Measurements from ENCODE around the gene NRL.

NRL gene

DNA sequence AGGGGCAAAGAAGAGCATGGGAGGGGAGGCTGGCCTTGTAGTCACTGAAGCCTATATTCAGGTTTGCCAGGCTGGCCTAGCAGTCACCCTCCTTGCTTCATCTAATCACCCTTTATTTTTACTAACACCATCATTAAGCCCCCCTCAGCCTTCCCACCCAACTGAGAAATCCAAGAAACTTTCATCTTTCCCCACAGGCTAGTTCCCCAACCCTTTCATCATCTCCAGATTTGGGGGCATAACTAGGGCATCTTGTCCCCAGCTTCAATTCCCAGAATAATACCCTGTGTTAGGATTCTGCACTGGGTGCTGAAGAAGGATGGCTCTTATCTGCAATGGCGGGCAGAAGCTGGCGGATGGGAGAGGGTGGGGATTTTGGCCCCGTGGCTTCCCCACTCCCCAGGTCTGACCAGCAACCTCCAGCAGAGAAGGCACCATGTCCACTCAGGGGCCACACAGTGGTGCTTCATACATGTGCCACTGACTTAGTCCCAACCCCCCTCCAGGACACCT is 13.7 kb downstream of the NRL start:
- Histone ChIP-seq H3K79me2 (peaks cover 18% of the 10 kb centered on the region), H3K4me3 (ENCODE audit: low read depth, low read length) (no peak overlapping the region), H3K9ac (no peak overlapping the region), H3K36me3 (ENCODE audit: control insufficient read depth, insufficient read depth, low read length) (no peaks in the 10 kb centered on the region), H2AFZ (no peak overlapping the region), H3K4me2 (ENCODE audit: low read length) (no peak overlapping the region), H3K27ac (no peak overlapping the region), H3K27me3 (ENCODE audit: control insufficient read depth, insufficient read depth, low read length) (no peaks in the 10 kb centered on the region), H3K9me3 (ENCODE audit: control insufficient read depth, low read length) (no peaks in the 10 kb centered on the region), H3K4me1 (peaks cover 12% of the 10 kb centered on the region)
- TF ChIP-seq, protein P1, sequence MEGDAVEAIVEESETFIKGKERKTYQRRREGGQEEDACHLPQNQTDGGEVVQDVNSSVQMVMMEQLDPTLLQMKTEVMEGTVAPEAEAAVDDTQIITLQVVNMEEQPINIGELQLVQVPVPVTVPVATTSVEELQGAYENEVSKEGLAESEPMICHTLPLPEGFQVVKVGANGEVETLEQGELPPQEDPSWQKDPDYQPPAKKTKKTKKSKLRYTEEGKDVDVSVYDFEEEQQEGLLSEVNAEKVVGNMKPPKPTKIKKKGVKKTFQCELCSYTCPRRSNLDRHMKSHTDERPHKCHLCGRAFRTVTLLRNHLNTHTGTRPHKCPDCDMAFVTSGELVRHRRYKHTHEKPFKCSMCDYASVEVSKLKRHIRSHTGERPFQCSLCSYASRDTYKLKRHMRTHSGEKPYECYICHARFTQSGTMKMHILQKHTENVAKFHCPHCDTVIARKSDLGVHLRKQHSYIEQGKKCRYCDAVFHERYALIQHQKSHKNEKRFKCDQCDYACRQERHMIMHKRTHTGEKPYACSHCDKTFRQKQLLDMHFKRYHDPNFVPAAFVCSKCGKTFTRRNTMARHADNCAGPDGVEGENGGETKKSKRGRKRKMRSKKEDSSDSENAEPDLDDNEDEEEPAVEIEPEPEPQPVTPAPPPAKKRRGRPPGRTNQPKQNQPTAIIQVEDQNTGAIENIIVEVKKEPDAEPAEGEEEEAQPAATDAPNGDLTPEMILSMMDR (IDR thresholded peaks at IDR 0.05) = no peak

DNA sequence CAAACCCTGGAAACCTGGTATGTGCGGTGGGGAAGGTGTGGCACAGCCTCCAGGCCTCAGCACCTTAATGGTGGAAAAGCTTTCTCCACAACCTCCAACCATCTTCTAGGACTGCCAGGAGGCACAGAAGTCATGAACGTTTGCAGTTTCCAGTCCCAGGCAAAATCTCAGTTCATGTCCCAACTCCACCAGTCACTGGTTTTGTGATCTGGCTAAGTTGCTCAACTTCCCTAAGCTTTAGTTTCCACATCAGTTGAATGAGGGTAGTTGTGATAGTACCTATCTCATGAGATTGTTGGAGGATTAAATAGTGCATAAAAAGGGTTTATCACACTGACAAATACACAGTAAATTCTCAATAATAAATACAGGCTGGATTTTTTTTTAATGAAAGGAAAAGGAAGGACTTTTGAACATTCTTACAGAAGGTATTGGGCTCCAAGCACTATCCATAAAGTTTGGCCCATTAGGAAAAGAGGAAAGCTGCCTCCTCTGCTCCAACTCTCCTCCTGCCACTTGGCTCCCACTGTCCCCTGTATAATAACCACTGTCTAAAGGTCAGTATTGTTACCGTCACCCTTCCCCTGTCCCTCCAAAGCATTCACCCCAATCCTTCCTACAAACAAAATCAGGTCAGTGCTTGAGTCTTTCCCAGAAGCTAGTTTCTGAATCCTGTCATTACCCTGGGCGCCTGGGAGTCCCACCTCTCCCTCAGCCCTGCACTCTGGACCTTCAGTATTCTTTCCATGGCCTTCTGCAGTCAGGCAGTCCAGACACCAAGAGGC is 14.4 kb downstream of the NRL start:
- no peak overlapping the region for H2AFZ ChIP-seq
- H3K4me2 ChIP-seq (ENCODE audit: low read length) = no peak overlapping the region
- peaks cover 13% of the 10 kb centered on the region for H3K4me1 ChIP-seq
- H3K27ac ChIP-seq = peak overlapping the region; percentile 62
- H3K79me2 ChIP-seq = peaks cover 18% of the 10 kb centered on the region
- H3K27me3 ChIP-seq (ENCODE audit: control insufficient read depth, insufficient read depth, low read length) = no peaks in the 10 kb centered on the region
- no peaks in the 10 kb centered on the region for H3K36me3 ChIP-seq (ENCODE audit: control insufficient read depth, insufficient read depth, low read length)
- no peak overlapping the region for H3K4me3 ChIP-seq (ENCODE audit: low read depth, low read length)
- TF ChIP-seq, protein P1 (IDR thresholded peaks at IDR 0.05) = no peak
- no peaks in the 10 kb centered on the region for H3K9me3 ChIP-seq (ENCODE audit: control insufficient read depth, low read length)
- no peak overlapping the region for H3K9ac ChIP-seq

GRCh38 chr14:24098927-24099813 is 15.6 kb downstream of the NRL start:
- H3K36me3 ChIP-seq (ENCODE audit: control insufficient read depth, insufficient read depth, low read length) = no peaks in the 10 kb centered on the region
- H2AFZ ChIP-seq = peak overlapping the region; percentile 34
- no peak overlapping the region for H3K4me3 ChIP-seq (ENCODE audit: low read depth, low read length)
- H3K79me2 ChIP-seq = peaks cover 18% of the 10 kb centered on the region
- peaks cover 18% of the 10 kb centered on the region for H3K4me1 ChIP-seq
- no peak overlapping the region for H3K9ac ChIP-seq
- no peak overlapping the region for H3K4me2 ChIP-seq (ENCODE audit: low read length)
- no peaks in the 10 kb centered on the region for H3K9me3 ChIP-seq (ENCODE audit: control insufficient read depth, low read length)
- TF ChIP-seq, protein P1 (IDR thresholded peaks at IDR 0.05) = no peak
- no peaks in the 10 kb centered on the region for H3K27me3 ChIP-seq (ENCODE audit: control insufficient read depth, insufficient read depth, low read length)
- H3K27ac ChIP-seq = peak overlapping the region; percentile 62

DNA sequence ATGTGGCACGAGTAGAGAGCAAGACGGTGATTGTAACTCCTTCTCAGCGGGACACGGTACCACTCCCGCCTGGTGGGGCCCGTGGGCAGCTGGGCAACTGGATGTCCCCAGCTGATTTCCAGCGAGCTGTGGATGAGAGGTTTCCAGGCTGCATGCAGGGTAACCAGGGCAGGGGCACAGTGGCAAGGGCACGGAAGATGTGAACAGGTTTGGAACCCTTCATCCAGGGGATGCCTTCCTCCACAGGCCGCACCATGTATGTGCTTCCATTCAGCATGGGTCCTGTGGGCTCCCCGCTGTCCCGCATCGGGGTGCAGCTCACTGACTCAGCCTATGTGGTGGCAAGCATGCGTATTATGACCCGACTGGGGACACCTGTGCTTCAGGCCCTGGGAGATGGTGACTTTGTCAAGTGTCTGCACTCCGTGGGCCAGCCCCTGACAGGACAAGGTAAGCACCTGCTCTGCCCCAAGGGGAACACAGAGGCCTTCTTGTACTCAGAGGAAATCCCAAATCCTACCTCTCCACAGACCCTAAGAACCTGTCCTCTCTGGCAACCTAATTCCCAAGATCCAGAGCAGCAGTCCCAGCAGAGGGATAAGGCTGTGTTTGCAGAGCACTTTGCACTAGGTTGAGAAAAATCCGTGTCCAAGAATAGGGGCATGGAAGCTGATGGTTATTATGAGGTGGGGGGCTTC is 16.4 kb downstream of the NRL start:
- H3K4me3 ChIP-seq (ENCODE audit: low read depth, low read length) = no peak overlapping the region
- H3K79me2 ChIP-seq = peaks cover 14% of the 10 kb centered on the region
- no peak overlapping the region for H2AFZ ChIP-seq
- TF ChIP-seq, protein P1 (IDR thresholded peaks at IDR 0.05) = no peak
- H3K27me3 ChIP-seq (ENCODE audit: control insufficient read depth, insufficient read depth, low read length) = no peaks in the 10 kb centered on the region
- no peaks in the 10 kb centered on the region for H3K9me3 ChIP-seq (ENCODE audit: control insufficient read depth, low read length)
- no peak overlapping the region for H3K9ac ChIP-seq
- H3K36me3 ChIP-seq (ENCODE audit: control insufficient read depth, insufficient read depth, low read length) = no peaks in the 10 kb centered on the region
- peak overlapping the region; percentile 62 for H3K27ac ChIP-seq
- H3K4me1 ChIP-seq = peaks cover 23% of the 10 kb centered on the region
- H3K4me2 ChIP-seq (ENCODE audit: low read length) = no peak overlapping the region
